ENCODE data around the gene TMEM132D. TPM values are rescaled to one million over a fixed set of nuclear protein-coding genes. Genes with fewer than 3 reads are reported as not detected.

TMEM132D gene
- total and polyA plus RNA-seq, 8 donors, result 0.26 to 2.5 (median 0.88) TPM; not detected in 1

DNA sequence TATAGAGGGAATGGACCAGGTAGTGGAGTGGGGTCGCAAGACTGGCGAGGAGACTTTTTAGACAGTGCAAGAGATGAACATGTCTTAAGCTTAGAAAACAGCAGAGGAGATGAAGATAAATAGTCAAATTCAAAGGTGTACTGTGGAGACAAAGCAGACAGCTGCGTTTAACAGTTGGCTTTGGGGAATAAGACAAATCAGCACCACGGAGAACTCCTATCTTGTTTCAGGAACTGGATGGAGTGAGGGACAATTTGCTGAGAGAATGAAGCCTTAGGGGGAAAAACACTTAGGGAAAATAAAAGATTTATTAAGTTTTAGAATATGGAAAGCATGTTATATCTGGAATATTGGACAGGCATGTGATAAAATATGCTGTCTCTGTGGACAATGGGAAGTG lies 591.8 kb downstream of the TMEM132D start:
- no peak for ATAC-seq
- Histone ChIP-seq H3K9me3 (peaks cover 0 to 20% of the 10 kb centered on the region in 2 donors), H3K36me3 (no peaks in the 10 kb centered on the region), H3K27me3 (no peaks in the 10 kb centered on the region), H3K27ac (no peak overlapping the region), H3K4me3 (no peak overlapping the region), H3K4me1 (no peaks in the 10 kb centered on the region)
- intact Hi-C loops (cut with DNase I), result no loop called here
- TF ChIP-seq, protein P1, sequence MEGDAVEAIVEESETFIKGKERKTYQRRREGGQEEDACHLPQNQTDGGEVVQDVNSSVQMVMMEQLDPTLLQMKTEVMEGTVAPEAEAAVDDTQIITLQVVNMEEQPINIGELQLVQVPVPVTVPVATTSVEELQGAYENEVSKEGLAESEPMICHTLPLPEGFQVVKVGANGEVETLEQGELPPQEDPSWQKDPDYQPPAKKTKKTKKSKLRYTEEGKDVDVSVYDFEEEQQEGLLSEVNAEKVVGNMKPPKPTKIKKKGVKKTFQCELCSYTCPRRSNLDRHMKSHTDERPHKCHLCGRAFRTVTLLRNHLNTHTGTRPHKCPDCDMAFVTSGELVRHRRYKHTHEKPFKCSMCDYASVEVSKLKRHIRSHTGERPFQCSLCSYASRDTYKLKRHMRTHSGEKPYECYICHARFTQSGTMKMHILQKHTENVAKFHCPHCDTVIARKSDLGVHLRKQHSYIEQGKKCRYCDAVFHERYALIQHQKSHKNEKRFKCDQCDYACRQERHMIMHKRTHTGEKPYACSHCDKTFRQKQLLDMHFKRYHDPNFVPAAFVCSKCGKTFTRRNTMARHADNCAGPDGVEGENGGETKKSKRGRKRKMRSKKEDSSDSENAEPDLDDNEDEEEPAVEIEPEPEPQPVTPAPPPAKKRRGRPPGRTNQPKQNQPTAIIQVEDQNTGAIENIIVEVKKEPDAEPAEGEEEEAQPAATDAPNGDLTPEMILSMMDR (IDR thresholded peaks at IDR 0.05), result no peak
- DNase-seq, result no peak

DNA sequence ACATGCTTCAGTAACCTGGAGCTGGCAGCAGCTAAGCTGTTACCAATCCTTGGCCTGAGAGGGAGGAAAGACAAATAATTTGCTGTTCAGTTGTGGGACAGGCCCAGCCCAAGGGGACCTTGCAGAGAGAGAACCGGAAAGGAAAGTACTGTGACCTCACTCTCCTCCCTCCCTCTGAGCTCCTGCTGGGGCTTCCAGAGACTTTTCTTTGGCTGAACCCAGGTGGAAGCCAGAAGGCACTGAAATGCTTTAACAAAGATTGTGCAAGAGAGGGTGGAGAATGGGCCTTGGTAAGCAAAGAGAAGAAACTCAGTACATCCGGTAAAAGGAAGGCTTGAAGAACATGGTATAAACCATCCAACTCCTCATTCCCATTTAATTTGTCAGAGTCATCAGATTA lies 593.5 kb downstream of the TMEM132D start:
- no peak overlapping the region for H3K27ac ChIP-seq
- H3K9me3 ChIP-seq, result peaks cover 0 to 16% of the 10 kb centered on the region in 2 donors
- intact Hi-C loops (cut with DNase I), result no loop called here
- DNase-seq (no peak), ATAC-seq (peak; percentile 81)
- H3K4me1 ChIP-seq, result no peaks in the 10 kb centered on the region
- no peaks in the 10 kb centered on the region for H3K27me3 ChIP-seq
- H3K36me3 ChIP-seq, result no peaks in the 10 kb centered on the region
- TF ChIP-seq, protein P1 (IDR thresholded peaks at IDR 0.05), result no peak
- no peak overlapping the region for H3K4me3 ChIP-seq

DNA sequence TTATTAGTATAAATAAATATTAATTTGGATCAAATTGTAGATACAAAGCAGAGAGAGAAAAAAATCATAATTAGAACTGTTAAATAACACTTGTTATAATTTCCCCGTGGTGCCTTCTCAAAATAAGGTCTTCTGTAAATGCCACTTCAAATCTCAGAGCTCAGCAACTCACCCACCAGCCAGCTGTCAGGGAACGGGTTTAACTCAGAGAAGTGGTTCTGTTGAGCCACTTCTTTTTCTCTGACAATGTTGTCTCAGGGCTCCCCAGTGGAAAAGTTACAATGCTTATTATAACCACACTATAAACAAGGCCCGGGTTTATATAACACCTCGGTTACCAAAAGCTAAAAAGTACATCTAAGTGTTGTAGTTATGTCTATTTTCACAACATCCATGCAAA lies 598.0 kb downstream of the TMEM132D start:
- Histone ChIP-seq H3K27ac (no peak overlapping the region), H3K9me3 (peaks cover 0 to 13% of the 10 kb centered on the region in 2 donors), H3K36me3 (no peaks in the 10 kb centered on the region), H3K4me3 (no peak overlapping the region), H3K4me1 (no peaks in the 10 kb centered on the region), H3K27me3 (no peaks in the 10 kb centered on the region)
- DNase-seq (no peak), ATAC-seq (no peak)
- intact Hi-C loops (cut with DNase I), result no loop called here
- TF ChIP-seq, protein P1 (IDR thresholded peaks at IDR 0.05), result no peak

DNA sequence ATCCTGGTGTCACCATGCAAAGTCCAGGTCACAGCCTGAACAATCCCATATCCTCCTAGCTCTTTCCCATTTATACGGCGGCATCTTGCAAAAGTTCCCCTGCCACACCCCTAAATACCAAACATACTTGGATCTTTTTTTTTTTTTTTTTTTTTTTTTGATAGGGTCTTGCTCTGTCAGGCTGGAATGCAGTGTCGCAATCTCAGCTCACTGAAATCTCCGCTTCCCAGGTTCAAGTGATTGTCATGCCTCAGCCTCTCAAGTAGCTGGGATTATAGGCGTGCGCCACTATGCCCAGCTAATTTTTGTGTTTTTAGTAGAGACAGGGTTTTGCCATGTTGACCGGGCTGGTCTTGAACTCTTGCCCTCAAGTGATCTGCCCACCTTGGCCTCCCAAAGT lies 599.3 kb downstream of the TMEM132D start:
- DNase-seq, result peak in 1 of 4 donors; percentile 47

DNA sequence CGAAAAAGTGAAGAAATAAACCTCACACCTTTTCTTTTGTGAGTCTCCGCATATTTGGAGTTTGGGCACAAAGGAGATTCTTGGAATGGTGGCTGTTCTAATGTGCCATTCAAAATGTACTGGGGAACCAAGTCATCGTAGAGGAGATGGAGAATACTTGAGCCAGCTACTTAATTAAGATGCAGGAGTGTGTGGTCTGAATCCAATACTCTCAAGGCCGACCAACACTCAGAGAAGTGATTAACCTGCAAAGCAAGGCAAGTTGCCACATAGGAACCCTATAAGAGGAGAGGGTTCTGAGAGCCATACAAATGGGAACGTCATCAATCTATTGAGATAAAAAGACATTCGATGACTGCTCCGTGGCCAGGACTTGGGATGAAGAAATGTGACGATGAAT lies 603.8 kb downstream of the TMEM132D start:
- H3K27ac ChIP-seq, result no peak overlapping the region
- H3K36me3 ChIP-seq, result no peaks in the 10 kb centered on the region
- intact Hi-C loops (cut with DNase I), result no loop called here
- DNase-seq (no peak), ATAC-seq (peak; percentile 58)
- TF ChIP-seq, protein P1 (IDR thresholded peaks at IDR 0.05), result no peak
- H3K27me3 ChIP-seq, result no peaks in the 10 kb centered on the region
- H3K4me1 ChIP-seq, result no peaks in the 10 kb centered on the region
- H3K9me3 ChIP-seq, result peaks cover 0 to 9% of the 10 kb centered on the region in 2 donors
- no peak overlapping the region for H3K4me3 ChIP-seq

More for the DNA sequence above, 599.3 kb downstream of the TMEM132D start:
- Histone ChIP-seq H3K36me3 (no peaks in the 10 kb centered on the region), H3K27ac (no peak overlapping the region), H3K4me3 (no peak overlapping the region), H3K27me3 (no peaks in the 10 kb centered on the region), H3K9me3 (peaks cover 0 to 9% of the 10 kb centered on the region in 2 donors), H3K4me1 (no peaks in the 10 kb centered on the region)
- TF ChIP-seq, protein P1 (IDR thresholded peaks at IDR 0.05), result no peak
- intact Hi-C loops (cut with DNase I), result no loop called here
- peak; percentile 65 for ATAC-seq
